HG03066 (cell line): ENCODE data around the gene PRDM12.

Experiments
- ATAC-seq: cut with Tn5 transposase; IDR thresholded peaks from one replicate; pipeline ENCODE4 v1.9.1; 2021; ENCODE audit warnings: low read depth; ENCODE audit not compliant: unreplicated experiment

The PRDM12 gene

DNA sequence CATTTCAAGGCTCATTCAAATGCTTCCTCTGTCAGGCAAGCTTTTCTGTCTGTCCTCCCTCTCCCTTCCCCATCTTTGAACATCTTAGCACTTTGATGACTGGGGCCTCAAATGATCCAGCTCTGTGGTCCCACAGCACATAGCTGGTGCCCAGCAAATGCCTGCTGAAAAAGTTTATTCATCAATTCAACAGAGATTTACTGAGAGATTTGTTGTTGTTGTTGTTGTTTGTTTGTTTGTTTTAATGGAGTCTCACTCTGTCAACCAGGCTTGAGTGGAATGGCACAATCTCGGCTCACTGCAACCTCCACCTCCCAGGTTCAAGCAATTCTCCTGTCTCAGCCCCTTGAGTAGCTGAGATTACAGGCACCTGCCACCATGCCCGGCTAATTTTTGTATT, 23.2 kb downstream of the PRDM12 start:
- no peak for ATAC-seq

DNA sequence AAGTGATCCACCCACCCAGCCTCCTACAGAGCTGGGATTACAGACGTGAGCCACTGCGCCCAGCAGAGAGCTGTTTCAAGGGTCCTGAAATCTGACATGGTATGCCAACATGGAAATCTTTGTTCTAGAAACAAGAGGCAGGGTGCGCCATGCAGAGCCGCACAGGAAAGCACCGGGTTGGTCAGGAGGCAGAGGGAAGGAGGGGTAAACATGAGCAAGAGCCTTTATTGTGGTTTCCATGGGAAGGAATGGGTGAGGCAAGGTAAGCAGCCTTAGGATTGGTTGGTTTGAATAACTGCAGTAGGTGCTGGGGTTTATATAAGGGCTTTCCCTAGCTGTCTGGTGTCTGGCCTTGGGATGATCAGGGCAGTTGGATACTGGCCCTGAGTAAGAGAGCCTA, 23.7 kb downstream of the PRDM12 start:
- no peak for ATAC-seq

DNA sequence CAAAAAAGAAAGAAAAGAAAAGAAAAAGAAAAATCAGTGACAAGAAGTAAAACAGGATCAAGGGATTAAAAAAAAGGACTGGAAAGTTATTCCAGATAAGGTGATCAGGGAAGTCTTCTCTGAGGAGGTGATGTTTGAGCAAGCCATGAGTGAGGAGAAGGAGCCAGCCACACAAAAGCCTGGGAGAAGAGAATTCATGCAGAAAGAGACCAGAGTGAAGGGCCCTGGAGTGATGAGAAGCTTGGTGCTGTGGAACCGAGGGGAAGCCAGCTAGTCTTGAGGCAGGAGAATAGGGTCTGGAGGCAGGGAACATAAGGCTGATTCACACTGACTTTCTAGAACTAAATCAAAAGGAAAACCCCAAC, 25.2 kb downstream of the PRDM12 start:
- no peak for ATAC-seq

DNA sequence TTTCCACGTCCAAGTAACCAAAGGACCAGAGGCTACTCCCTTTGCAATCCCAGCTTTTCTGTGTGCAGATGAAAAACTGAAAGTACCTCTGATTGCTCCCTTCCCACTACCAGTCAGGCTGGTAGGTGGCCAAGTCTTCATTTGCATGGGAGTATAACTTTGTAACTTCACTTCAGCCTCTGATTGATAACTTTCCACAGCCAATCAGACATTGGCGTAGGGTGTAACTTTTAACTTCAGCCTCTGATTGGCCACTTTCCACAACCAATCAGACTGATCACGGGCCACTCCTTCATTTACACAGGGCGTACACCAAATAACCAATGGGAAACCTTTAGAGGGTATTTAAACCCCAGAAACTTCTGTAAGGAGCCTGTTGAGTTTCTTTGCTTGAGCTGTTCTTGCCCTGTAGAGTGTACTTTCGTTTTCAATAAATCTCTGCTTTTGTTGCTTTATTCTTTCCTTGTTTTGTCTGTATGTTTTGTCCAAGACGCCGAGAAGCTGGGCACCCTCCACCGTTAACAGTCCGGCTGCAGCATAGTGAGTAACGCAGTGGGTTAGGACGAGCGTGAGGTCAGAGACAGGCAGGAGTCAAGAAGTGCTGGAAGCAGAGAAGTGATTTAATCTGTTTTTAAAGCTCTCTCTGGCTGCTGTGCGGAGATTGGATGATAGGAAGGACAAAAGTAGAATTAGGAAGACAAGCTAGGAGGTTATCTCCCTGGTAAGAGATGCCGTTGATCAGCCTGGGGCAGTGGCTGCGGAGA, 25.7 kb downstream of the PRDM12 start:
- ATAC-seq, result no peak

DNA sequence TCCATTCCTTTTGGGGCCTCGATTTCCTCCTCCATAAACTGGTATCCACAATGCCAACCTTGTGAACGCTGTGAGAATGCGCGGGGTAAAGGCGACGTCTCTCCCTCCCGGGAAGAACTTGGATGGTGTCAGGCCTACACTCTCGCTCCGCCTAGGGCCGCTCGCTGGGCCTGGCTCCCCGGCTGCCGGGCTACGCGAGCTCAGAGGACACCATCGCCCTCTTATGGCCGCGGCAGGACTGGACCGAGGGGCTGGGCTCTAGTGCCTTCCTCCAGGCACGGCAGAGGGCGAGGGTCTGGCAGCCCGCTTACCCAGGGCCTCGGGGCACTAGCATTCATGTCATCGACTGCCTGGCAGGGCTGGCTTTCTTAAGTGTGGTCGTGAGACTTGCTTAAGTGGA, 27.9 kb downstream of the PRDM12 start:
- no peak for ATAC-seq

DNA sequence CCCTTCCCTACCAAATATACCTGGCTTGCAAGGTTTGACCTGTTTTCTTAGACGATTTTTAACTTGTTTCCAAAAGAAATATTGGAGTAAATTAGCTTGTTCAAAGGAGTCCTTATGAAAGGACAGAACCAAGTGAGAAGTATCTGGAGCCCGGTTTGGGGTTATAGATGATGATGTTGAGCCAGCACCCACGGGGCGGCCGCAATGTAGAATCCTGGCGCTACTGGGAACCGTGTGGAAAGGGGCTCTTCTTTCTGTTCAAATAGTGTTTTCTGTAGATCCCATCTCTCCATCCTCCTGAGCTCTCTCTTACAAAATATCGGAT, 28.7 kb downstream of the PRDM12 start:
- no peak for ATAC-seq

DNA sequence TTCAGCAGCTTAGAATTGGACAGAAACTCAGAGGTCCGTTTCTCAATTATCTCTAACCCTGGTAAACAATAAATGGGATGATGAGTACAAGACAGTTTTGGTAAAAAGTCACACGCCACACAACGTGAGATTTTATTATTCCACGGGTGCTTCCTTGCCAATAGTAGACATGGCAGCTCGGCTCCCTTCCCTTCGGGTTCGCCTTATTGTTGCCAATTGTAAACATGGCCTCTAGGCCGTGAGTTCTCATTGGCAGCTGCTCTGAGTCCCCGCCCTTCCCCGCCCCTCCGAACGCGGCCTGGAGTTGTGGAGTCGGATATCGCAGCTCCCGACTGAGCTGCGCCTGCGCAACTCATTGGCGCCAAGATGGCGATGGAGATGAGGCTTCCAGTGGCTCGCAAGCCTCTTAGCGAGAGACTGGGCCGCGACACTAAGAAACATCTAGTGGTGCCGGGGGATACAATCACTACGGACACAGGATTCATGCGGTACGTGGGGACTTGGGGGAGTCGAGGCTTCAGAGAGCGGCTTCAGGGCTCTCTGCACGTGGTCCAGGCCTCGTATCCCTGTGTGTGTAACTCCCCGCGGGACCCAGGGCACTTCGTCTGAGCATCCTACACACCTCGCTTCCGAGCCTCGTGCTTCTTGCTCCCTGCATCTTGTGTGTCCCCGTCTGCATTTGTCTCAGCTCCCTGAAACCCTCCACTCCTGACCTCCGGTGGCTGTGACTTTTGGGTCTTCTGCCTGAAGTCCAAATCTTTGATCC, 29.2 kb downstream of the PRDM12 start, which contains the start of gene EXOSC2:
Gene EXOSC2, plus strand, starts transcription at position 355 of the 766 bp plus-strand sequence. Its CDS starts 12 bp downstream, at position 367.
- peak; percentile 81 for ATAC-seq

DNA sequence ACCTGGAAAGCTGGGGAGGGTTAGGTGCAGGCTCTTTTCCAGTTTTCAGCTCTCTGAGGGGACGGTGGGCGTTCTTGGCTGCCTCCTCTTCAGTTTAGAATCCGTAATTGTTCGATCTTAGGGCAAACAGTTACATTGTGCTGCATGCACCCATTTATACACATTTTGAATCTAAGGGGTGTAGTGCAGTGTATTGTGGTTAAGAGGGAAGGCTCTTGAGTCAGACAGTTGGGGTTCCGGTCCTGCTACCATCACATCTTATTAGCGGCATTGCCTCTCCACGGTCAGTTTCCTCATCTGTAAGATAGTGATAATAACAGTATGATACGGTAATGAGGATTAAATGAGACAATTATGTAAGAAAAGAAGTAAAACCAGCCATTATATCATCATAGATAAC, 29.8 kb downstream of the PRDM12 start:
- no peak for ATAC-seq

DNA sequence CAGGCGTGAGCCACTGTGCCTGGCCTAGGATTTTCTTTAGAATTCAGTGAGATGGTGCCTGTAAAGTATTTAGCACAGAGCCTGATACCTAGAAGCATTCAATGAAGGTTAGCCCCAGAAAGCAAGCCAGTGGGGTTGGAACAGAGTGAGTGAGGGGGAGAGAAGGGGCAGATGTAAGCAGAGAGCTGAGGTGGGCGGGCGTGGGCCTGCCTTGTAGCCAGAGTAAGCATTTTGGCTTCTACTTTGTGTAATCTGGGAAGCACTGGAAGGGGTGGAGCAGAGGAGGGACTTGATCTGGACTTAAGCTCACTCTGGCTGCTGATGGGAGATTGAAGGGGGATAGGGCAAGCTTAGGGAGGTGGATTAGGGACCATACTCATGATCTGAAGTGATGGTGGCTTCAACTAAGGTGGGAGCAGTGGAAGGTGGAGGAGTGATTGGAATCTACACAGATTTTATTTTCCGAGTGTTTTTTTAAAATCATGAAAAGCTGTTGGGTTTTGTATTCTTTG, 31.8 kb downstream of the PRDM12 start:
- no peak for ATAC-seq

DNA sequence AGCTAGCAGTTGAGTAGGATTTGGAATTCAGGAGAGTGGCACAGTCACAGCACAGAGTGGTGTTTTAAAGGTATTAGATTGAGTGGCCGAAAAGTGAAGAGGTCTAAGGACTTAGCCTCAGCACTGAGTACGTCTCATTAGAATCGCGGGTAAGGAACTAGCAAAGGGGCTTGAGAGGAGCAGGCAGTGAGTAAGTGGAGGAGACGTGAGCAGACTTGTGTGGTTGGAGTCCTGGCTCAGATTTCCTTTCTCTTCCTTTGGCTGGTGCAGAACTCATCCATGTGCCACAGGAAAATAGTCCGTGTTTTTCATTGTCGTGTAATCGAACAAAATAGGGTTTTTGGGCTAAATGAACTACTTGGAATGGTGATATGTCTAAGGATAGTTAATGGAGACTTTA, 32.6 kb downstream of the PRDM12 start:
- no peak for ATAC-seq

DNA sequence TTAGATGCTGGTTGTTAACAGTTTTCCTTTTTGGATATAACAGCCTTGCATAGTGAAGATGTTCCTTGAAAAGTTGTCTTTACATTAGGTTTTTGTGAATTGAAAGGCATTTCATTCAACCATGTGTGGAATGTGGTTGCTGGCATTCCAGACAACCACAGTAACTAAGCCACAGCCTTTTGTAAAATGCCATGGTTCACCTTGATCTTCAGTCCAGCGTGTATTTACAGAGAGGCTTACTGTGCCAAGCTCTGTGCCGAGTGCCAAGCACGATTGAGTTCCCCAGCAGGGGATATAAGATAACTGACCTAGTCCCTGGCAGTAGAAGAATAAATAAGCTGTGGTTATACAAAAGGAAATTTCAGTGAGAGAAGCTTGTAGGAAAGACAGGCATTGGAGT, 34.1 kb downstream of the PRDM12 start:
- no peak for ATAC-seq

DNA sequence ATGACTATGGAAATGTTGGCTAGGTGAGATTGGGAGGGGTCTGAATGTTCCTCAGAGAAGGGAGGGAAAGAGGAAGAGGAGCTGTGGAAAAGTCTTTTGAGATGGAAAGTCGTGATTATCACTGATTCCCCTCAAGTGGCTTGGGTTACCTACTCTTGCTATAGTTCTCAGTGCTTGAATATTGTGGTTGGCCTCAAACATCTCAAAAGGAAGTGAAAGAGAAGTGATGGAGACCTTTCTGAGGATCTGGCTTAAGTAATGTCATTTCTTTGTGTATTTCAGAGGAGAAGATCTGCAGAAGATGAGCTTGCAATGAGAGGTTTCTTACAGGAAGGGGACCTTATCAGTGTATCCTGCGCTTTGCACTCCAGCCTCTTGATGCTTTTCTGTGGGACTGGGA, 34.7 kb downstream of the PRDM12 start:
- no peak for ATAC-seq

DNA sequence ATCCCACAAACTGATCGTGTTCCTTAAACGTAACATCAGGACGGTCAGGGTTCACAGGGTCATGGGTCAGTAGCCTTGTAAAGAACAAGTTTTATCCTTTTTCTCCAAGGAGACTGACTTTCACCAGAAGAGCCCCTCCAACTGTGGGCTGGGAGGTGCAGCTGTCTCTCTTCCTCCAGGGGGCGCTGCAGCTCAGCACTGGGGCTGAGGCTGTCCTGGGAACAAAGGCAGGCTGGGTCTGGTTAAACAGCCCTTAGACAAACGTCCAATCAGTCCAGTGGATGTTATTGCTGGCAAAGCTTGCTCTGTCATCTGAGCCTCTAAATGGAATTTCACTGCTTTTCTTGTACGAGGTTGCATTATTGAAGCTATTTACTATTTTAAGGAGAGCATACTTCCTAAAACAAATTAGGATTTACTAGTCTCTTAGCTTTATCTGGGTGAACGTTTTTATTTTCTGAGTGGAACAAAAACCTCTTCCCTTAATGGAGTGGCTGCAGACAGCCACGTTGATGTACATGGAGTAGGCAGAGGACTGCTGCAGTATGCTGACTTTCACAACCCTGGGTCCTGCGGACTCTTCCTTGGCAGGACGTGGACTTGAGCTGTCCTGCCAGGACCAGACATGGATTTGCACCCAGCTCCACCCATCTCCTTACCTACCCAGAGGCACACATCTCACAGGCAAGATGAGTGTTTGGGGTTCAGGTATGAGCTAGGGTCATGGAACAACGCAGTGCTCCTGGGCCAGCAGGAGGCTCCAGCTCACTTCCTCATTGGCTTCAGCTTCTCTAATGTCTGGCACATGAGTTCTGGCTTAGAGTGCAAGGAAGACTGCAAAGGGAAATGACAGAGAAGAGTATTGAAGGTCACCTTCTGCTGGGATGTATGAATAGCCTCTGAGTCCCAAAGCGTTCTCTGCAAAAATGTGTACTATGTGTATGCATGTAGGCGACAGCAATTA, 36.9 kb downstream of the PRDM12 start:
- no peak for ATAC-seq

DNA sequence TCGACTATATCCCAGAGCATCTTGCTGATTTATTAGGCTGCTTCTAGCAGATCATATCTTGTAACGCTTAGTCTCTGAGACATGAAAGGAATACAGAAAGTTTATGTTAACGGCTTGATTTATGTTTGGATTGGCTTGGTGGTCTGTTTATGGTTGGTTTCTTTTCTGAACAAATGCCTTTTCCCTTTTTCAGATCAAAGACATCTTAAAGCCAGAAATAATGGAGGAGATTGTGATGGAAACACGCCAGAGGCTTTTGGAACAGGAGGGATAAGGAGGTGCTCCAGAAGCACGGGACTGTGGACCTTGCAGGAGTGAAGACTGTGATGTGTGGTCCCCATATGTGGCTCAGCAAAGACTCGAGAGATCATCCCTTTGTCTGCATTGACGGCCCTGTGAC, 39.1 kb downstream of the PRDM12 start:
- ATAC-seq, result no peak

DNA sequence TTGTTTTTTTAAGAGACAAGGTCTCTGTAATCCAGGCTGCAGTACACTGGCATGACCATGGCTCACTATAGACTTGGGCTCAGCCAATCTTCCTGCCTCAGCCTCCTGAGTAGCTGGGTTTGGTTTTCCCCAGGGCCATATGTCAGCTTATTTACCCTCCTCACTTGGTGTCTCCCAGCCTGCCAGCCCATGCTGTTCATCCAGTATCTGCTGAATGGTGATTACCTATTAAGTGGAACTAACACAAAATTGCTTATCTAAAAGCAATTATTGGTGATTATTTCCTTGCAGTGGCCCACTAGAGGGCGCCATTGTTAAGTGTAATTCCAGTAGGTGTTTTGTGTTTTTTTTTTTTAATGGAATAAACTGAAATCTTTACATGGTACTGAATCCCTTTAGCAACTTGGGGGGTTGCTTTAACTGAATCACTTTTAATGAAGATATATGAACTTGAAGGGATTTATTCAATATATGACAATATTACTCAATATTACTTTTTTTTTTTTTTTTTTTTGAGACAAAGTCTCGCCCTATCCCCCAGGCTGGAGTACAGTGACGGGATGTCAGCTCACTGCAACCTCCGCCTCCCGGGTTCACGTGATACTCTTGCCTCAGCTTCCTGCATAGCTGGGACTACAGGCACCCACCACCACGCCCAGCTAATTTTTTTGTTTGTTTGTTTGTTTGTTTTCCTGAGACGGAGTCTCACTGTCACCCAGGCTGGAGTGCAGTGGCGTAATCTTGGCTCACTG, 43.0 kb downstream of the PRDM12 start:
- ATAC-seq, result no peak

DNA sequence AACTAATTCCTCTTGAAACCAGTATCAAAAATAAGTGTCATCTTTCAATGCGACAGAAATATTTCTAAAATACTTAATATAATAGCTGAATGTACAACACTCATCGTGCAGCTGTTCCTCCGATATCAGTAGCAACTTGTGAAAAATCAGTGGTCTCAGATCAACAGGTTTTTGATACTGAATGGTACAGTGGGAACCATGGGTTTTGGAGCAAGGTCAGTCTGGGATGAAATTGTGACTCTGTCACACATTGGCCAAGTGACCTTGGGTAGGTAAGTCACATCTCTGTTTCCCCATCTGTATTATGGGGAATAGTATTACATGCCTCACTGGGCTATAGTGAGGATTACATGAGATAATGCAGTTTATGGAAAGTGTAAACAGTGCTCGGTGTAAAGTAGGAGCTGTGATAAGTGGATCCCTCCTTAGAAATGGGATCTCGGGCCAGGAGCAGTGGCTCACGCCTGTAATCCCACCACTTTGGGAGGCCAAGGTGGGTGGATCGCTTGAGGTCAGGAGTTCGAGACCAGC, 46.5 kb downstream of the PRDM12 start:
- ATAC-seq, result no peak

DNA sequence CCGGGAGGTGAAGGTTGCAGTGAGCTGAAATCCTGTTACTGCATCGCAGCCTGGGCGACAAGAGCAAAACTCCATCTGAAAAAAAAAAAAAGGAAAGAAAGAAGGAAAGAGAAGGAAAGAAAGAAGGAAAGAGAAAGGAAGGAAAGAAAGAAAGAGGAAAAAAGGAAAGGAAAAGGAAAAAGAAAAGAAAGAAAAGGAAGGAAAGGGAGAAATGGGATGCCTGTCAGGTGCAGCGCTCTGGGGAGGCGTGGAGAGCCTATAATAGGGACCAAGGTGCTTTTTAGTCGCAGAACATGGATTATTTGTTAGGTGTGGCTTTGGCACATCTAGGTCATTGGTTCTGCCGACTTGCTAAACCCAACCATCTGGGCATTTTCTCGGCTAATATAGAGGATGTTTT, 47.1 kb downstream of the PRDM12 start:
- ATAC-seq, result no peak

DNA sequence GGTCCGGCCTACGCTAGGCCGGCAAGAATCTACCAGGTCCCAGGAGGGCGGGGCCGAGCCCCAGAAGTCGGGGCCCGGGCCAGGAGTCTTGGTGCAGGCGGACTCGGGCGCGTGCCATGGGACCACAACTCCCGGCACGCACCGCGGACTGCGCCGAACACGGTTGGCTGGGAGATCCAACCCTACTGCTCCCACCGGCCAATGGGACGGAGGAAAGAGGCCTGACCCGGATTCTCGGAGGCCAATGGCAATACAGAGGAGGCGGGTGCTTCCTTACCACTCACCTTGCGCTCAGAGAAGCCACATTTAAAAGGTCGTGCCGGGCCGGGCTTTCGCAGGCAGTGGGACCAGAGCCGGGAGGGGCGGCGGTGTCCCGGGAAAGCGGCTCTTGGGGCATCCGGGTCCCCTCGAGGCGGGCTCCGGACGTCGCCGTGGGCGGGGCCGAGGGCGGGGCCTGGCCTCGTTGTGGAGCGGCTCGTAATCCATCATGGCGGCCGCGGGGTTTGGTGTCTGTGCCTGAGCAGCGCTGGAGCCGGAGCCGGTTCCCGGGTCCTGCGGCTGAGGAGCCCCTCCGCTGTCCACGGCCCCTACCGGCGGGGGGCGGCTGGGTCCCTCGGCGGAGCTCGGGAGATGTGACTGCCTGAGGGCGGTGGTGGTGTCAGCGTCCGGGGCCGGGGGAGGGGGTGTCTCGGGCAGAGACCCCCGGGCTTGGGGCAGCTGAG, 48.3 kb downstream of the PRDM12 start:
- peak; percentile 94 for ATAC-seq

DNA sequence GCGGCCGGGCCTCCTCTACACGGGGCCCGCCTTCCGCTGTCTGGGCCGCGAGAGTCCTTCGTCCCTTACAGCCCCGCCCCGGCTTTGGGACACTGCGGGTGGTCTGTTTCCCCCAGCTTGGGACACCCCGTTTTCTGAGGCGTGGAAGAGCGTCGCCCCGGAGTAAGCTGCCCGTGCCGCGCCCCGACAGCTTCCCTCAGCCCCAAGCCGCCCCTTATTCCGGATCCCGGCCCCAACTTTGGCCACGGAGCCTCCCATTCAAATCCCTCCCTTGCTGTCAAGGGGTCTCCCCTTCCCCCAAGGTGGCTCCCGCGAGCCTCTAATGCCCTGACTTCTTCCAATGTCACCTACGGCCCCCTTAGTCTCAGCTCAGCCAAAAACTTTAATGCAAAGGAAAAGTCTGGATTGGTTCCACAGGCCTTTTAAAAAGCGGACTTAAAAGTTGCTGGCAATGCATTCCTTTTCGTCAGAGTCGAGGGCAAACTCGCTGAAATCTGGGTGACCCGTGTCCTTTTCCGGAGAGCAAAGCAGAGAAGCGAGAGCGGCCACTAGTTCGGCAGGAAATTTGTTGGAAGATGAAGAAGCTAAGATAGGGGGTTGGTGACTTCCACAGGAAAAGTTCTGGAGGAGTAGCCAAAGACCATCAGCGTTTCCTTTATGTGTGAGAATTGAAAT, 49.0 kb downstream of the PRDM12 start:
- ATAC-seq, result no peak
